Epithelial cell of esophagus (primary cell): Measurements from ENCODE around the gene STPG4.

Experiments used
- DNase-seq: peaks from one replicate; pipeline ENCODE4 v3.0.0; 2010; ENCODE audit warnings: low read depth
- H3K4me3 ChIP-seq: 2 replicates; pipeline ENCODE4 v1.5.1; 2011; ENCODE audit warnings: mild to moderate bottlenecking, low read length, control low read depth
- TF ChIP-seq, protein P1 (sequence below): IDR thresholded peaks from 2 replicates; pipeline ENCODE4 v1.5.1; 2011; ENCODE audit warnings: low read depth, mild to moderate bottlenecking, low read length, control low read depth, inconsistent platforms; ENCODE audit not compliant: insufficient read depth; ENCODE audit errors: missing control alignments

STPG4 gene

DNA sequence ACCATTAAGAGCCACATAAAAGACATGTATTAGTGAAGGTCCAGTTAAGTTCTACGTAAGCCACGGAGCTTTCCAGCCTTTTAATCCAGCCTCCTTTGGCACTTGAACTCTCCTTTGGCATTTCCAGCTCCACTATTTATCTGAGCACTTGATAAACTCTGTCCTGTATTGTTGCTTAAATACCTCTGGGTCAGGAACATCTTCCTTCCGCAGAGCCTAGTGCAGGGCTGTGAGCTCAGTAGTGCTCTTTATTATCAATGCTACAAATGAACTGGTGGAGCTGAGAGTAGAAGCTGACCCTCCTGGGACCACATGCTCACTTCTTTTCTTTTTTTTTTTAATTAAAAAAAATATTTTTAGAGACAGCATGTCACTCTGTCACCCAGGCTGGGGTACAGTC, 4.9 kb downstream of the STPG4 start:
- no peak overlapping the region for H3K4me3 ChIP-seq
- DNase-seq = no peak
- TF ChIP-seq, protein P1, sequence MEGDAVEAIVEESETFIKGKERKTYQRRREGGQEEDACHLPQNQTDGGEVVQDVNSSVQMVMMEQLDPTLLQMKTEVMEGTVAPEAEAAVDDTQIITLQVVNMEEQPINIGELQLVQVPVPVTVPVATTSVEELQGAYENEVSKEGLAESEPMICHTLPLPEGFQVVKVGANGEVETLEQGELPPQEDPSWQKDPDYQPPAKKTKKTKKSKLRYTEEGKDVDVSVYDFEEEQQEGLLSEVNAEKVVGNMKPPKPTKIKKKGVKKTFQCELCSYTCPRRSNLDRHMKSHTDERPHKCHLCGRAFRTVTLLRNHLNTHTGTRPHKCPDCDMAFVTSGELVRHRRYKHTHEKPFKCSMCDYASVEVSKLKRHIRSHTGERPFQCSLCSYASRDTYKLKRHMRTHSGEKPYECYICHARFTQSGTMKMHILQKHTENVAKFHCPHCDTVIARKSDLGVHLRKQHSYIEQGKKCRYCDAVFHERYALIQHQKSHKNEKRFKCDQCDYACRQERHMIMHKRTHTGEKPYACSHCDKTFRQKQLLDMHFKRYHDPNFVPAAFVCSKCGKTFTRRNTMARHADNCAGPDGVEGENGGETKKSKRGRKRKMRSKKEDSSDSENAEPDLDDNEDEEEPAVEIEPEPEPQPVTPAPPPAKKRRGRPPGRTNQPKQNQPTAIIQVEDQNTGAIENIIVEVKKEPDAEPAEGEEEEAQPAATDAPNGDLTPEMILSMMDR = no peak

DNA sequence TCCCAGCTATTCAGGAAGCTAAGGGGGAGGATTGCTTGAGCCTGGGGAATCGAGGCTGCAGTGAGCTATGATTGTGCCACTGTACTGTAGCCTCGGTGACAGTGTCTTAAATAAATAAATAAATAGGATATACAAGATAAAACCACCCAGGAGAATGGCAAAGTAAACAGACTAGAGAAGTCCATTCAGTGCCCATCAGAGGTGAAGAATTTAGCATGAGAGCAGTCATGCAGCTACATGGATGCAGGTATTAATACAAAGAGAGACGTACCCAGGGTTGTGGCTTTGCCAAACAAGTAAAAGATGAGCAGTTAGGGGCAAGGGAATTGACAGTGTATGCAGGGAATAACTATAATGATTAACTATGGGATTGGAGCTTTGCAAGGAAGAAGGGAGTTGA, 8.1 kb downstream of the STPG4 start:
- H3K4me3 ChIP-seq = no peak overlapping the region
- no peak for DNase-seq

DNA sequence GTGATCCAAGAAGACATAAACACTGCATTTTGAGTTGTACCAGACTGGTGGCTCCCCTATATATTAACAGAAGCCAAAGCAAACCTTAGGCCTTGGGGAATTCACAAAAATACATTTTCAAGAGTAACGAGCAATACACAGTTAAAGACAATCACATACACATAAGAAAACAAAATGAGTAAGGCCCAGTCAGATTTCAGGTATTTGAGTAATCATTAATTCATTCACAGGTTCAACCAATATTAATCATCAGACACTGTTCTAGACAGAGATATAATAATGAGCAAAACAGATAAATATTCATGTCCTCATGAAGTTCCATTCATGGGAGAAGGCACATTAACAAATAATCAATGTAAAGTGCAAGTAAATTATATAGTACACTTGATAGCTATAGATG, 9.6 kb downstream of the STPG4 start:
- no peak overlapping the region for H3K4me3 ChIP-seq
- peak; percentile 64 for DNase-seq
- TF ChIP-seq, protein P1 = no peak

More for the DNA sequence above, 8.1 kb downstream of the STPG4 start:
- TF ChIP-seq, protein P1 = no peak

DNA sequence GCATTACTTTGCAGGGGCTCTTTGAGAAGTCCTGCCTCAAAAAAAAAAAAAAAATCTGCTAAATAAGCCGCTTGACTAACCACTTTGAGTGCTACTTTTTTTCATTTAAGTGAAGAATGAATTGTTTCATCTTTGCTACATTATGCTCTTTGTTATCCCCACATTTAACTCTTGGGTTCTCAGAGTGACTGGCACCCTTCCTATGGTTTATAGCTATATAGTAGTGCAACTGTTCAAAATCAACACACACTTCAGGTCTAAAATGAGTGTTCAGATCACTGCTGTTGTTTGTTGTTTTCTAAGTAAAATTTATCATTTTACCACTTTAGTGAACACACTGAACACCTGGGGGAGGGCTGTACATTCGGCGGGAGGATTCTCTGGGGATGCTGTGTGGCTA, 13.6 kb downstream of the STPG4 start:
- TF ChIP-seq, protein P1 = no peak
- H3K4me3 ChIP-seq = no peak overlapping the region
- no peak for DNase-seq

DNA sequence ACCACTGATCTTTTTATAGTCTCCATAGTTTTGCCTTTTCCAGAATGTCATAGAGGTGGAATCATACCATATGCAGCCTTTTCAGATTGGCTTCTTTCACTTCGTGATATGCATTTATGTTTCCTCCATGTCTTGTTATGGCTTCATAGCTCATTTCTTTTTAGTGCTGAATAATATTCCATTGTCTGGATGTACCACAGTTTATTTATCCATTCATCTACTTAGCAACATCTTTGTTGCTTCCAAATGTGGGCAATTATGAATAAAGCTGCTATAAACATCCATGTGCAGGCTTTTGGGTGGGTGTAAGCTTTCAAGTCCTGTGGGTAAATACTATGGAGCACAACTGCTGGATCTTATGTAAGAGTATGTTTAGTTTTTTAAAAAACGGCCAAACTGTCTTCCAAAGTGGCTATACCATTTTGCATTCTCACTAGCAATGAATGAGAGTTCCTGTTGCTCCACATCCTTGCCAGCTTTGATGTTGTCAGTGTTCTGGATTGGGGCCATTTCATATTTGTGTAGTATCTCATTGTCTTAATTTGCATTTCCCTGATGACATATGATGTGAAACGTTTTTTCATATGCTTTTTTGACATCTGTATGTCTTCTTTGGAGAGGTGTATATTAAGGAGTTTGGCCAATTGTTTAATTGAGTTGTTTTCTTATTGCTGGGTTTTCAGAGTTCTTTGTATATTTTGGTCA, 20.6 kb downstream of the STPG4 start:
- TF ChIP-seq, protein P1 = no peak
- no peak overlapping the region for H3K4me3 ChIP-seq
- DNase-seq = peak; percentile 62

DNA sequence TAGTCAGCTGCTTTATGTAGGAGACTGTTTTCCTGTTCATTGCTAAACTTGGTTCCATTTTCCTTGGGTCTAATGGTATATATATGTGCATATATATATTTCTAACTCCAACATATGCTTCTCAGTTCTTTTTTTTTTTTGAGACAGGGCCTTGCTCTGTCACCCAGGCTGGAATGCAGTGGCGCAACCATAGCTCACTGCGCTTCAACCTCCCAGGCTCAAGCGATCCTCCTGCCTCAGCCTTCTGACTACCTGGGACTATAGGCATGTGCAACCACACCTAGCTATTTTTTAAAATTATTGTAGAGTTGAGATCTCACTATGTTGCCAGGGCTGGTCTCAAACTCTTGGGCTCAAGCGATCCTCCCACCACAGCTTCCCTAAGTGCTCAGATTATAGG, 22.1 kb downstream of the STPG4 start:
- TF ChIP-seq, protein P1 = no peak
- DNase-seq = no peak
- no peak overlapping the region for H3K4me3 ChIP-seq

DNA sequence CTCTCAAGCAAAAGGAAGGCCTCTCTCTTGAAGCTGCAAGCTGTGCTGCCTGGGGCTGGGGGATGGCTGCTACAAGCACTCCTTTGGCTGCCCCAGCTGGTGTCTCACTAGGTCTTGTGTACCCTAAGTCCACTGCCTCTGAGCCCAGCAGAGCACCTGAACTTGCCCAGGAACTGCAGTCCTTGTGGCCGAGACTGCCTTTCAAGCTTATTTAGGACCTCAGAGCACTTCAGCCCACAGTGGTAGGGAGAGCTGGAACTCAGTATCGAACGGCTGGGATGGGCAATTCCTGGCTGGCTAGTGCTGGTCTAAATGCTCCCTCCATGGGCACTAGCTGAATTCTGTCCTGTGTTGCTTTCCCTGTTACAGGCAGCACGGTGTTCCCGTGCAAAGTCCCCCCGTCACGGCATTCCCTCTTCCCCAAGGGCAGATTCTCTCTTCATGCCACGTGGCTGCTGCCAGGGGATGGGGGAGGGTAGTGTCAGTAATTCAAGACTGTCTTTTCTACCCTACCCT, 25.9 kb downstream of the STPG4 start:
- H3K4me3 ChIP-seq = no peak overlapping the region
- TF ChIP-seq, protein P1 = no peak

More for the DNA sequence above, 25.9 kb downstream of the STPG4 start:
- DNase-seq = no peak
